Cerebellar cortex (tissue), 1 donor: Measurements from ENCODE around the gene JUP.

ENCODE experiments used
- DNase-seq: peaks from one replicate; pipeline ENCODE4 v3.0.0-alpha.2; 2015; ENCODE audit warnings: low spot score

Gene JUP

DNA sequence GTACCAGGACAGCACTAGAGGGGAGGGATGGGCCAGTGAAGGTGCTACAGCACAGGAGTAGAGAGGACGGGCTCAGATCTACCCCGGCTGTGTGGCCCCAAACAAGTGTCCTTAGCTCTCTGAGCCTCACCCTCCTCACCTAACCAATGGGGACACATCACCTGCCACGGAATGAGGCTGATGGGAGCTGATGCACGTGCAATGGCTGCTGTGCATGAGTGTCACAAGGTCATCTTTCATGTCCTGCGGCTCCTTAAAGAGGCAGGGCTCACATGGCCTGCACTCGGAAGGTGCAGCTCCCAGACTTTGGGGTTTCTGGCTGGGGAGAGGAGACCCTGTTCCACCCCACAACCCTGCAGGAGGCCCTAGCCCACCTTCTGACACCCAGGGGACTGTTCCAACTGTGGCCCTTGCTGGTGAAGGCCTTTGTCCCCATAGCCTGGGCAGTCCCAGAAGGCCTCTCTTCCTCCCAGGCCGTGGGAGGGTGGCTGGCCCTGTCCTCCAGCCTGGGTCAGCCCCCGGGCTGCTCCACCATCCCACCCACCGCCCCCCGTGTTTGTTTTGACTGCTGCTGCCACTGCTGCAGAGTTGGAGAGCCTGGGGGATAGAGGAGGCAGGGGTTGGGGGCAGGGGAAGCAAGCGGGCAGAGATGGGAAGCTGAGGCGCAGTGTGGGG is 62.6 kb downstream of the JUP start:
- DNase-seq: no peak

DNA sequence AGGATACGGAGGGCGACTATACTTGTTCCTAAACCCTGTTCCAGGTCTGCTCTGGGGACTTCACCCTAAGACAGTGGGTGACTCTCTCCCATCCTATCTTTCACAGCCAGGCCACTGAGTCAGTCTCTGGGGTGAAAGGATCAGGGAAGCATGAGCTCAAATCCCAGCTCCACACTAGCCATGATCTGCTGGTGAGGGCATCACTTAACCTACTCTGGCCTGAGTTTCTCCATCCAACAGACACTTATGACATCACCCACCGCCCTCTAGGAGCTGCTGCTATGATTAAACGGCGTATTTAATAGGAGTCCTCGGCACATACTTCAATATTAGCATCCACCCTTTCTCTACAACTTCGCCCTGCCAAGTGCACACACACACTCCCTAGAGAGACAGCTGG is 64.3 kb downstream of the JUP start:
- DNase-seq: no peak

DNA sequence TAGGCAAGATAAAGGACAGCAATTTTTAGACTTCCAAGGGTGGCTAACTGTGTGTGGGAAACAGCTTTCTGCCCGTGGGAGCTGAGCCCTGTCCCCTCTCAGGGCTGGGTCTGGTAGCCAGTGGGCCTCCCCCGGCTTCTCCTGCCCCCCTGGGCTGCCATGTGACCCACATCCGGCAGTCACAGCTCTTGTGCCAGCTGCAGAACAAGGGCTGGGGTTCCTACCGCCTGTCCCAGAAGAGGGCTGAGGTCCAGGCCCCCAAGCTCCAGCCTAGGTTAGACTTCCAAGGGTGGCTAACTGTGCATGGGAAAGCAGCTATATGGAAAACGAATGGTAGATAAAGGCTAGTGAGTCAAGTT is 68.2 kb downstream of the JUP start:
- DNase-seq: no peak

DNA sequence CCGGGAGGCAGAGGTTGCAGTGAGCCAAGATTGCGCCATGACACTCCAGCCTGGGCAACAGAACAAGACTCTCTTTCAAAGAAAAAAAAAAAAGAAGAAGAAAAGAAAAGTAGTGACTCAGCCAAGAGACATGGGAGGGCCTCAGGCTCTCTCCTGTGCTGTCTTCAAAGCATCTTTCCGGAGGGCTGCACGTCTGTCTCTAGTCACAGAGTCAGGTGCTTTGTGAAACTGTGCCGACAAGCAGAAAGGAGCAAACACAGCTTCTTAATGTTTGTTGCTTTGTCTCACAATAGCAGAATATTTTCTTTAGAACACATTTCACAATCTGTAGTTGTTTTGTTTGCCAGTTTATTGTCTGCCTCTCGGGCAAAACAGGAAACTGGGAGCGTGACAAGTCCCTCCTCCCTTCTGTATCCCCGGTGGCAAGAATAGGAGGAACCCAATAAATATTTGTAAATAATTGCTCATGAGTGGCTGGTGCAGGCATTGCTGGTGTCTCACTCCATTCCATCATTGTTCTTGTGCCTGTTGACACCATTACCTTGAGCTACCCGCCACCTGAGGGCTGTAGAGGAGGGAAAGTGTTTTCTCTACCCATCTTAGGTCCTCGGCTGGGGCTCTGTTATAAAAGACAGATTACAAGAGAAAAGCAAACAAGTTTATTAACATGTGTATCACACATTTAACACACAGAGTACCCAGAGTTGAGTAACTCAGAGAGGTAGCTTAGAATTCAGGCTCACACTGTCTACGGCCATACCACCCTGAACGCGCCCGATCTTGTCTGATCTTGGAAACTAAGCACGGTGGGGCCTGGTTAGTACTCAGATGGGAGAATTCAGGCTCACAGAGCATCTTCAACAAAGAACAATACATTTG is 68.9 kb downstream of the JUP start:
- DNase-seq: no peak

DNA sequence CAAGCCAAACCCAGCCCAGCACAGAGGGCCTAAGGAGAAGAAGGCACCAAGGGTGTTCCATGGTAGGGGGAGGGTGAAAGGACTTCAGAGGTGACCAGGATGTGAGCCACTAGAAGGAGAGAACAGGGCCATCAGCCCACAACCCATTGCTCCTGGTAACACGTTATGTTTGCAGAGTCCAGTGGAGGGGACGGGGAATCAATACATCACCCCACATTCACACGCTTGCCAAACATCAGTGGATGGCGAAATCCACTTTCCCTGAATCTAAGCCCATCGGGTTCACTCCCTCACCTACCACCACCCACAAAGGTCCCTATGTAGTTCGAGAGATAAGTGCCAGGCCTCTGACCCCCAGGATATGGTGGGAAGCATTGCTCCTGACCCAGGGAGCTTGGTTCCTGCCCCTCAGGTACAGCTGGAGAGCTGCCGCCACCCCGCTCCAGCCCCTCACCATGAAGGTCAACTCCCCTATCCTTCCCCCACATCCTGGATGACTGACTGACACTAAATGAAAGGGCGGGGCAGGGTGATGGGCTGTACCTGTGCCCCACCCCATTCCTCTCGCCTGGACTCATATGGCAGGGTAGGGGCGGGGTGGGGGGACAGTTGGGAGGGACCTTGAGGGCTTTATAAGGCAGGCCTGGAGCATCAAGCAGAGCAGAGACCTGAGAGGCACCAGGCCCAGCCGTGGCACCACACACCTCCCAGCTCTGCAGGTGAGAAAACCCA is 74.7 kb downstream of the JUP start, which contains the start of gene GAST:
Gene GAST, plus strand, starts transcription at position 663 of the 732 bp plus-strand sequence. CDS start 3,106 bp downstream, outside the sequence.
- no peak for DNase-seq

DNA sequence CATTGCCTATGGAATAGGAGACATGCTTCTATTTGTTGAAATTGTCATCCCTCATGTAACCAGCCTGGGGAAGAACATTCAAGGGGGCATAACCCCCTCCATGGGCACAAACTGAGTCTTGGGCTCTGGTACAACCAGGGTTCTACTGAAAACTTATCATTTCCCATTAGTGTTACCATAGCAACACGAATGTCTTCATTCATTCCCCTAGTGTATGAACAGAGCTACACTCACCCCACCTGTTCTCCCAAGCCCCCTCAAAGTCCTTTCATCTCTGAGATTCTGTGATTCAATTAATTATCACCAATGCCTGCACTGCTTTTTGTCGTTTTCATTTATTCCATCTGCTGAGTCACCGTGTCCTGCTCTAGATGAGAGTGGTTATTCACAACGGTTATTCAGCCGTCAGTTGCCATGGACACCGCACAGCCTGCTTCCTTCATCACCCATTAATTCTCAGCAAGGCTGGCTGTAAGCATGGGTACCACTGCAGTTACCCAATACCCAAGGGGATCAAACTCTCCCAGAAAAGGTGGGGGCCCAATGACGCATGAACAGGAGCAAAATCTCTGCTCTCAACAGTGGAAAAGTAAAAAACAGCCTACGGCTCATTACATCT is 75.9 kb downstream of the JUP start:
- DNase-seq: no peak

DNA sequence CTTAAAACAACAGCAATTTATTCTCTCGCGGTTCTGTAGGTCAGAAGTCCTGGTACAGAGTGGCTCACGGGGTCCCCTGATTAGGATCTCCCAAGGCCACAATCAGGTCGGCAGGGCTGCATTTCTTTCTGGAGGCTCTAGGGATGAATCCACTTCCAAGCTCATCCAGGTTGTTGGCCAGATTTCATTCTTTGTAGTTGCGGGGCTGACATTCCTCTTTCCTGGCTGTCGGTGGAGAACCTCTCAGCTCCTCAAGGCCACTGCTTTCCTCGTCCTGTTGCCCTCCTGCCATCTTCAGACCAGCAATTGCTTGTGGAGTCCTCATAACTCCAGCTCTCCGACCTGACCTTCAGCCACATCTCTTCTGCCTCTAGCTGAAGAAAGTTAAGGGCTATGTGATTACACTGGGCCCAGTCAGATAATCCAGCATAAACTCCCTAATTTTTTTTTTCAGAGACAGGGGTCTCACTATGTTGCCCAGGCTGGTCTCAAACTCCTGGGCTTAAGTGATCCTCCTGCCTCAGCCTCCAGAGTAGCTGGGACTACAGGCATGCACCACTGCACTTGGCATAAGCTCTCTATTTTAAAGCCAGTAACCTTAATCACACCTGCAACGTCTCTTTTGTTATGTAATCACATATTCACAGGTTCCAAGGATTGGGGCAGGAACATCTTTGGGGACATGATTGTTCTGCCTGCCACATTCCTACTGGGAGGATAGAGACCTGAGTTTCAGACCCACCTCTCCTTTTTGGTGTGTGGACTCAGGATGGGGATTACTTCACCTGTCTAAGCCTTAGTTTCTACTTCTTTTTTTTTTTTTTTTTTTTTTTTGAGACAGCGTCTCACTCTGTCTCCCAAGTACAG is 78.5 kb downstream of the JUP start:
- no peak for DNase-seq

DNA sequence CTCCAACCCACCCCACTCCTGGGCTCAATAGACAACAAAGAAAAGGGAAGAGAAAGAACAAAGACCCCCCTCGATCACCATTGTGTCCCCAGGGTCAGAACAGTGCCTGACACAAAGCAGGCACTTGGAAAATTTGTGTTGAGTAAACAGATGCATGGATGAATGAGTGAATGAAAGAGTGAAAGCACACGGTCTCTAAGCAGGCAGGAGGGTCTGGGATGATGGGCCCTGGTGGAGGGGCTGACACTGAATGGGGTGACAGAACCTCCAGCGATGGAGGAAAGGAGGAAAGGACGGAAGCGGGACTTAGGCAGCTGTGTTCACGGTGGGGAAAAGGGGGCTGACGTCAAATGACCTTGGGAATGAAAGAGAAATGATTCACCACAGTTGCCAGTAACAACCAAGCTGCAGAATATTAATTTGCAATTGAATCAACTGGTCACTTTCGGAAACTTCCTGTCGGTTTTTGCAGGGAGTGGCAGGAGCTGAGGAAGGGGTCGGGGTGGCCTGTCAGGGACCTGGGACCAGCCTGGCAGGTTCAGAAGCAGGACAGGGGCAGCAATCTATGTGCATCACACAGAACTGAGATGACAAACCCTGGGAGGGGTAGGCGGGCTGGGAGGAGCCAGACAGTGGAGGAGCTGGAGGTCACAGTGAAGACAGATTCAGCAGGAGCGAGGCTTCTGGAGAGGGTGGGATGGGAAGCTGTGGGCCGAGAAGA is 81.1 kb downstream of the JUP start:
- DNase-seq: no peak
